Sigmoid colon (tissue), 4 donors: ENCODE measurements around the gene FGF5.

ENCODE experiments used
- CTCF ChIP-seq, 4 experiments: fragments of 450-650 bp in 3 of 4; fragments of 200-600 bp in 1 of 4; IDR thresholded peaks; one replicate each; pipeline ENCODE4 v1.5.1; 2016 to 2019; ENCODE audit warnings: antibody characterized with exemption in 4 of 4, mild to moderate bottlenecking in 3 of 4, moderate library complexity in 2 of 4
- EP300 ChIP-seq, 4 donors: sonication (generic); formaldehyde crosslinking; IDR thresholded peaks; one replicate each; pipeline ENCODE4 v1.6.1; 2017; ENCODE audit warnings: antibody characterized with exemption in 4 of 4
- POLR2A ChIP-seq, 2 donors: fragments of 450-650 bp; IDR thresholded peaks; one replicate each; pipeline ENCODE4 v1.6.1; 2016; ENCODE audit warnings: antibody characterized with exemption in 2 of 2, mild to moderate bottlenecking in 2 of 2, moderate library complexity in 2 of 2

- TF ChIP-seq POLR2A (IDR thresholded peaks at IDR 0.05) (no peak), CTCF (IDR thresholded peaks at IDR 0.05) (no peak), EP300 (IDR thresholded peaks at IDR 0.05) (no peak)
Measured at GRCh38 chr4:80301884-80302283, 35.4 kb downstream of the FGF5 start.
